NCI-H1436 treated with DMSO at 0.1 percent for 48 hours (cell line): Measurements from ENCODE around the gene CEP72.
A peak's percentile ranks its signal among the peaks of the same experiment; 100 is the strongest.

Experiments
- DNase-seq: peaks from one replicate; lab custom pipeline; 2025; lab: John Stamatoyannopoulos, UW

Gene CEP72

GRCh38 chr5:638501-639252 is 26.5 kb downstream of the CEP72 start:
- DNase-seq = no peak

DNA sequence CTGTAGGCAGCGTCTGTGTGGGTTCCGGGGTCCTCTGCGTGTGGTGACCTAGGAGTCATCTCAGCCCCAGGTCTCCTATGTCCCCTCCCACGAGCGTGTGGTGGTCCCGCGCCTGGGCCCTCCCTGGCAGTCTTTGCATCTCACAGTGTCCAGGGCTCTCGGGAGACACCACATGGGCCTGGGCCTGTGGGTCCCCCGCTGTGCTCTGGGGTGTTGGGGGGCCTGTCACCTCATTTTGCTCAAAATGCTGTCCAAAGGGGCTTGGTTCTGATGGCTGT is 27.1 kb downstream of the CEP72 start:
- DNase-seq = no peak

- no peak for DNase-seq
These were observed 27.6 kb downstream of the CEP72 start for GRCh38 chr5:639584-640213.

GRCh38 chr5:640461-641330 is 28.6 kb downstream of the CEP72 start:
- no peak for DNase-seq

DNA sequence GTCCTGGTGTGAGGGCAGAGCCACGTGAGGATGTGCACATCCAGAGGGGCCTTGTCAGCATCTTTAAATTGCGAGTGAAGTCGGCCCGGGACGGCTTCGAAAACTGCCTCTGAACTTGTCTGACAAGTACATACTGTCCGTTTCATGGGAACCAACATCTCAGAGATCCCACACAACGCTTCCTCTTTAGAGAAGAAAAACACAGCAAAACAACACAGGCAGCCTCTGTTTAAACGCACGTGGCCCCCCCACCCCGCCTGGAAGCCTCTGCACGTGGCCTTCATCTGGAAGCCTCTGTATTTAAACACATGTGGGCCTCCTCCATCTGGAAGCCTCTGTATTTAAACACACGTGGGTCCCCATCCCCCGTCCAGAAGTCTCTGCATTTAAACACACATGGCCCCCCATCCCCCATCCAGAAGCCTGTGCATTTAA is 29.2 kb downstream of the CEP72 start:
- no peak for DNase-seq

GRCh38 chr5:642481-642880 is 30.3 kb downstream of the CEP72 start:
- no peak for DNase-seq

DNA sequence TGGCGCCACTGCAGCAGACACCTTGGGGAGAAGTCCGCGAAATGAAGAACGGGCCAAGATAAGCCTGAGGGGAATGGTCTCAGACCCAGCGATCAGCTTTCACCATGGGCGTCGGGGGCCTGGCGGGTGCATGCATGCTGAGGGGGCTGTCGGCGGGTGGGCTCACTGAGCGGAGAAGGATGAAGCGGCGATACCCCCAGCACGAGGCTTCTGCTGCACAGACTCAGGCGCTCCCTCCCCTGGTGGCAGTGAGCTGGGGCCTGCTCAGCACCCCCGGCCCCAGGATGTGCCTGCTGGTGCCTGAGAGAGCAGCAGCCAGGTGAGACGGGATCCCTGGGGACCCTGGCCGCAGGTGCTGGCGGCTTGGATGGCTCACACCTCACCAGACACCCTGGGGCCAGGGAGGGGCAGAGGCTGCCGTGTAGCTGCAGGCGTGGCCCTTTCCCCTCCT is 31.2 kb downstream of the CEP72 start:
- peak; percentile 78 for DNase-seq

DNA sequence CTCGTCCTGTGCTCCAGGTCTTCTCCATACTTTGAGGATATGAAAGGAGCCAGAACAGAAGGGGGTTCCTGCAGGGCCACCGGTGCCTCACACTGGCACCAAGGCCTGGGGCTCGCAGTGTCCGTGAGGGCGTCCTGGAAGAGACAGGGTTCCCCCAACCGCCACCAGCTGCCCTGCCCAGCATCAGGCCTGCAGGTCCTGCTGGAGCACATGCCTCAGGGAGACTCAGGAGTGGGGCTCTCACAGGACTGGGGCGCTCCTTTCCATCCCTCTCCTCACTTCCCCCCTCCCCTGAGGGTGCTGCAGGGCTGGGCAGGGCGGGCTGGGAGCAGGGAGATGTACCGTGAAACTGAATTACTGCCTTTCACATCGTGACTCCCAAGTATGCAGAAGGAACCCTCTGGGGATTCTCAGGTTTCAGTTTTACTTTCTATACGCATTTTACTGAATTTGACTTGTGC is 31.7 kb downstream of the CEP72 start:
- DNase-seq = peak; percentile 64

DNA sequence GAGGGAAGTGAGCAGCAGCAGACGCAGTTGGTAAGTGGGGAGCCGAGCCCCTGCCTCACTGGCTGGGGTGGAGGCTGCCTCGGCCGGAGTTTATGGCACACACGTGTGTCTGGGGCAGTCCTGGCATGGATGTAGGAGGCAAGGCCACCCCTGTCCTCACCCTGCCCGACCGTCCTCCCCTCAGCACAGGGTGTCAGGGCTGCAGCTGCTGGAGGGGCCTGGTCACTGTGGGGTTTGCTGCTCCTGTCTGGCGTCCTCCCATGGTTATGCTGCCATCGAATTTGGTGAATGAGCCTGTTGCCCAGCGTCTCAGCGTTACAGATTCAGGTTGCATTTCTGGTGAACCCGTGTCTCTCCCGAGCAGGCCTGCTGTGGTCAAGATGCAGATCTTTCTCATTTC is 32.4 kb downstream of the CEP72 start:
- no peak for DNase-seq

DNA sequence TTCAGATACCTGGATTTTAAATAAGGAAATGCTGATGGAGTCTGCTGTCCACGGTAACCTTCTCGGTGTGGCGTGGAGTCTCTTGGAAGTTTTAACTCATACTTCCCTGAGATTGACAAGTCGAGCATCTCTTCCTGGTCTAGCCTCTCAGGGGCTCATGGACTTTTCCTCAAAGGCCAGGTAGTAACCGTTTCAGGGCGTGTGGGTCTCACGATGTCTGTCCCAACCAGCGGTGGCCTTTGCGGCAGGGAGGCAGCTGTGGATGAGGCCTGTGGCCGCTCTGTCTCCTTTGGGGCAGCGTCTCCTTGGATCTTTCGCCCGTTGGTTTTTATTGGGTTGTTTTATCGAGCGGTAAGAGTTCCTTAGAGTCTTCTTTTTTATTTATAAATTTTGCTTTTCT is 32.8 kb downstream of the CEP72 start:
- no peak for DNase-seq

DNA sequence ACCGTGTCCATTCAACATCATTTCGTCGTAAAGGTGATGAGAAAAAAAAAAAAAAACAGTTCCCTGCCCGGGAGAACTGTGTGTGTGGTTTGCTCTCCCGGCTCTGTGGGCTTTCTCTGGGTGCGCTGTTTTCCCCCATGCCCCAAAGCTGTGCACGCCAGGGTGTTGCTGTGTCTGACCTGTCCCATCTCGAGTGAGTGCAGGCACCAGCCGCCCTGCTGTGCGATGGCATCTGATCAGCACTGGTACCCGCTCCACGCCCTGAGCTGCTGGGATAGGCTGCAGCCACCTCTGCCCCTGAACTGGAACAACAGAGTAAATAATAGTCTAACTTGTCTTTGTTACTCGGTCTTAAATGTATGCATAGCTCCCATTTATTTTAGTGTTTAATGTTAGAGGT is 33.3 kb downstream of the CEP72 start:
- no peak for DNase-seq

GRCh38 chr5:646396-647201 is 34.5 kb downstream of the CEP72 start:
- DNase-seq = no peak

- DNase-seq = no peak
These were observed 35.2 kb downstream of the CEP72 start for GRCh38 chr5:647311-647710.

GRCh38 chr5:647727-648126 is 35.6 kb downstream of the CEP72 start:
- no peak for DNase-seq

GRCh38 chr5:651296-652022 is 39.3 kb downstream of the CEP72 start:
- DNase-seq = no peak

DNA sequence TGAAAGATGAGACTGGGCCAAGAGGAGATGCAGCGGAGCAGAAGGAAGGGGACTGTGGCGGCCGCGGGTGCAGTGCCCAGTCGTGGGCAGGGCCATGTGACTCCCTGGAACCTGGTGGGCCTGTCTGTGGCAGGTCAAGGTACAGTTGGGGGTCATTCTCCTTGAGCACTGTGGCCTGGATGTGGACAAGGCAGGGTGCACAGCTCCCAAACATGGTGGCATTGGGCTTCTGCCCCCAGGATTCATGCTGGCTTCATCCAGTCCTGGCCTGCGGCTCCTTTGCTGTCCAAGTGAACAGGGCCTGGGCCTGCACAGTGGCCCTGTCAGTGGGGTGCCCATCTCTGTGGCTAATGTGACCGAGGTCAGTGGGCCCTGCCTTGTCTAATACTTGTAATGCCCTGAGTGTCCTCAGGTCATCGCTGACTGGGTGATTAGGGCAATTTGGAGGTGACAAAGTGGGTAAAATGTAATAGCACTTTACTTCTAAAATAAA is 39.9 kb downstream of the CEP72 start:
- no peak for DNase-seq

DNA sequence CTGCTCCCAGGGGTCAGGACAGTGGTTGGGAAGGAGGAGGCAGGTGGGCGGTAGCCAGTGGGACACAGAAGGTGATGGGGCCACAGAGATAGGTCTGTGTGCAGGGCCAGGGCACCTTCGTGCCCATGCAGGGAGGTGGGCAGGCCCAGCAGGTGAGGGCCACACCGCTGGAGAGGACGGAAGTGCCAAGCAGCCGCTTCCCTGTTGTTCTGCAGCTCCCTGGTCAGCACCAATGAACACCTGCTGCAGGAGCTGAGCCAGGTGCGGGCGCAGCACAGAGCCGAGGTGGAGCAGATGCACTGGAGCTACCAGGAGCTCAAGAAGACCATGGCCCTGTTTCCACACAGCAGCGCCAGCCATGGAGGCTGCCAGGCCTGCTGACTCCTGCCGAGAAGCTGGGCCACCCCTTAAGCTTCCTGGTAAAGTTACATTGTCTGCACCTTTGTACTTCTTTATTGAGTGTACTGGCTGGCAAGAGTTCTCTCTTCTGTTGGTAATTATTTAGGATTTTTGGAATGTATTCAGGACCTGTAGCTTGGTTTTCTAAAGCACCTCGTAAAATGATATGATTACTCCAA is 40.7 kb downstream of the CEP72 start:
- DNase-seq = no peak

DNA sequence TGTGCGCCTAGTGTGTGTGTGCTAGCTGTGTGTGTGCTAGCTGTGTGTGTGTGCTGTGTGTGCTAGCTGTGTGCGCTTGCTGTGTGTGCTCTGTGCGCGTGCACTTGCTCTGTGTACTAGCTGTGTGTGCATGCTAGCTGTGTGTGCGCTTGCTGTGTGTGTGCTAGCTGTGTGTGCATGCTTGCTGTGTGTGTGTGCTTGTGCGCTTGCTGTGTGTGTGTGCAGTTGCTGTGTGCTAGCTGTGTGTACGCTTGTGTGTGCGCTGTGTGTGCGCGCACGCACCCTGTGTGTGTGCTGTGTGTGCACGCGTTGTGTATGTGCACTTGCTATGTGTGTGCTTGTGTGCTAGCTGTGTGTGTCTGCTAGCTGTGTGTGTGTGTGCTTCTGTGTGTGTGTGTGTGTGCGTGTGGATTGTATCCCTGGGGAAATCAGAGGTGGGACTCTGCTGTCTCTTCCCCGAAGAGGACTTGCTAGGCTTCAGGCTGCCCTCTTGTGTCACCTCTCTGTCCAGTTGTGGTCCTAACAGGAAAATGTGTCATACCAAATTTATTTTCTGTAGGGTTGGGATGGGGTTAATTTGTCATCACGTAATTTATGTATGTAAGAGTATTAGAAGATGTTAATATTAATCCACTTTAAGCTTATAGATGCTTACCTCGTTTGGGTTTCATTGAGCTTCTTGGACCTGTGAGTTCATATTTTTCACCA is 42.1 kb downstream of the CEP72 start:
- no peak for DNase-seq

- DNase-seq = no peak
These were observed 43.3 kb downstream of the CEP72 start for GRCh38 chr5:655406-655805.

- no peak for DNase-seq
These were observed 45.4 kb downstream of the CEP72 start for GRCh38 chr5:657570-657969.
